ENCODE measurements around the gene DTX4. TPM values are rescaled to one million over a fixed set of nuclear protein-coding genes. Genes with fewer than 3 reads are reported as not detected.

DTX4 gene
- total RNA-seq, 1 experiment from 2014 or later = 7.6 TPM

- ChIA-PET POLR2A (no interaction called here), CTCF (no interaction called here), RAD21 (ENCODE audit: low non-redundant PET in 1 of 2, low total read pairs in 2 of 2, uncharacterized antibody in 2 of 2, unreplicated experiment in 2 of 2) (no interaction called here)
- no peak for ATAC-seq
- DNase-seq (ENCODE audit: low read depth, low spot score) = no peak
- no peaks in the 10 kb centered on the region for H3K4me1 ChIP-seq (ENCODE audit: control insufficient read depth in 1 of 2, insufficient read depth in 2 of 2, low read length in 2 of 2)
- peaks cover 0 to 6% of the 10 kb centered on the region in 2 experiments; a peak in 1 of 4 replicates for H3K9me3 ChIP-seq (ENCODE audit: control insufficient read depth in 1 of 2, insufficient read depth in 1 of 2, low read depth in 1 of 2, low read length in 2 of 2)
- BruUV-seq (replicated peaks) = no TSS peak
- H3K9ac ChIP-seq (ENCODE audit: low read length) = no peak overlapping the region
- no peaks in the 10 kb centered on the region for H3K79me2 ChIP-seq (ENCODE audit: insufficient read depth, low read length)
- intact Hi-C loops (cut with micrococcal nuclease) = no loop called here
- H3K27me3 ChIP-seq (ENCODE audit: insufficient read depth, low read length) = no peaks in the 10 kb centered on the region
- H3K4me2 ChIP-seq (ENCODE audit: low read length) = no peak overlapping the region
- no peaks in the 10 kb centered on the region for H3K36me3 ChIP-seq (ENCODE audit: control insufficient read depth in 1 of 2, insufficient read depth in 2 of 2, low read length in 2 of 2)
- H3K27ac ChIP-seq (ENCODE audit: low read depth, low read length) = no peak overlapping the region
- TF ChIP-seq ATF3 (IDR thresholded peaks at IDR 0.05) = no peak
- TF ChIP-seq SRF (IDR thresholded peaks at IDR 0.05; ENCODE audit: low read depth) = no peak
- TF ChIP-seq EZH2 (IDR thresholded peaks at IDR 0.05) = no peak
- TF ChIP-seq ZNF274 (IDR thresholded peaks at IDR 0.05; ENCODE audit: low read depth, low read length) = no peak
- TF ChIP-seq REST (IDR thresholded peaks at IDR 0.05; ENCODE audit: low read depth) = no peak
- TF ChIP-seq SP1 (IDR thresholded peaks at IDR 0.05; ENCODE audit: low read depth) = no peak
- no peak for TF ChIP-seq EGR1 (IDR thresholded peaks at IDR 0.05; ENCODE audit: low read depth)
- no peak for TF ChIP-seq ZBTB33 (IDR thresholded peaks at IDR 0.05; ENCODE audit: extremely low read depth, insufficient replicate concordance, low read length)
- no peak for TF ChIP-seq POLR2AphosphoS5 (IDR thresholded peaks at IDR 0.05; ENCODE audit: low read depth, low read length)
- no peak for TF ChIP-seq ELF1 (IDR thresholded peaks at IDR 0.05; ENCODE audit: borderline replicate concordance, low read depth)
- no peak for TF ChIP-seq FOSL1 (IDR thresholded peaks at IDR 0.05; ENCODE audit: low read depth)
- TF ChIP-seq CTCF (IDR thresholded peaks at IDR 0.05 in 2 of 3, conservative IDR thresholded peaks at IDR 0.05 in 1 of 3; ENCODE audit: borderline replicate concordance in 1 of 3, insufficient read depth in 1 of 3, low read depth in 2 of 3, low read length in 2 of 3) = no peak
- no peak for TF ChIP-seq TCF7L2 (IDR thresholded peaks at IDR 0.05; ENCODE audit: borderline replicate concordance, extremely low read depth, insufficient read depth, insufficient read length)
- no peak for TF ChIP-seq CEBPB (IDR thresholded peaks at IDR 0.05; ENCODE audit: low read depth)
- no peak for TF ChIP-seq POLR2A (IDR thresholded peaks at IDR 0.05; ENCODE audit: borderline replicate concordance, extremely low read depth, insufficient read depth, insufficient read length)
- H3K9me2 ChIP-seq (ENCODE audit: insufficient read depth) = no peaks in the 10 kb centered on the region
- H3K4me3 ChIP-seq (replicated peaks in 1 of 2; ENCODE audit: low read depth in 1 of 2, low read length in 2 of 2) = no peak overlapping the region
- H2AFZ ChIP-seq (ENCODE audit: low read depth, low read length, poor library complexity, severe bottlenecking) = no peak overlapping the region
- no peaks in the 10 kb centered on the region for H4K20me1 ChIP-seq (ENCODE audit: insufficient read depth)
Measured at GRCh38 chr11:59240322-59240721, 68.4 kb downstream of the DTX4 start.

All from HCT116 (cell line).